SK-N-SH treated with all-trans-retinoic acid at 6 μM for 48 hours (cell line): ENCODE results near the gene MLYCD.
A peak's percentile ranks its signal among the peaks of the same experiment; 100 is the strongest.

Source experiments
- ATAC-seq: fragments of 200-7000 bp; cut with Tn5 transposase; 3 replicates; pipeline ENCODE4 v1.9.1; 2020; ENCODE audit warnings: mild to moderate bottlenecking, moderate library complexity
- ARNTL ChIP-seq: fragments of 450-650 bp; formaldehyde crosslinking; IDR thresholded peaks from 2 replicates; pipeline ENCODE4 v1.5.0; 2020; ENCODE audit warnings: low read depth, mild to moderate bottlenecking, moderate library complexity, borderline replicate concordance
- BACH2 ChIP-seq: fragments of 250-450 bp; sonication (Bioruptor Pico); IDR thresholded peaks from 2 replicates; pipeline ENCODE4 v1.9.0; 2021; ENCODE audit warnings: mild to moderate bottlenecking, borderline replicate concordance
- CSDC2 ChIP-seq: fragments of 250-450 bp; sonication (Bioruptor Pico); IDR thresholded peaks from 2 replicates; pipeline ENCODE4 v1.5.0; 2020; ENCODE audit warnings: mild to moderate bottlenecking, moderate library complexity
- ESRRG ChIP-seq: fragments of 250-450 bp; sonication (Bioruptor Pico); IDR thresholded peaks from 2 replicates; pipeline ENCODE4 v1.6.1; 2021; ENCODE audit warnings: mild to moderate bottlenecking
- GLIS3 ChIP-seq: fragments of 250-450 bp; sonication (Bioruptor Pico); IDR thresholded peaks from 2 replicates; pipeline ENCODE4 v1.5.0; 2020; ENCODE audit warnings: mild to moderate bottlenecking, moderate library complexity
- ISL1 ChIP-seq: fragments of 250-450 bp; sonication (Bioruptor Pico); IDR thresholded peaks from 2 replicates; pipeline ENCODE4 v2.1.2; 2022; ENCODE audit warnings: mild to moderate bottlenecking, moderate library complexity
- OSR1 ChIP-seq: fragments of 250-450 bp; sonication (Bioruptor Pico); IDR thresholded peaks from 2 replicates; pipeline ENCODE4 v1.8.0; 2022; ENCODE audit warnings: moderate library complexity, mild to moderate bottlenecking, inconsistent platforms
- PPARA ChIP-seq: fragments of 250-450 bp; sonication (Bioruptor Pico); IDR thresholded peaks from 2 replicates; pipeline ENCODE4 v1.5.0; 2020; ENCODE audit warnings: mild to moderate bottlenecking, borderline replicate concordance
- RARB ChIP-seq: fragments of 250-450 bp; sonication (Bioruptor Pico); IDR thresholded peaks from 2 replicates; pipeline ENCODE4 v1.8.0; 2021; ENCODE audit warnings: mild to moderate bottlenecking, moderate library complexity
- SNAI2 ChIP-seq: fragments of 250-450 bp; sonication (Bioruptor Pico); IDR thresholded peaks from 2 replicates; pipeline ENCODE4 v1.5.0; 2020; ENCODE audit warnings: mild to moderate bottlenecking, moderate library complexity
- TCF4 ChIP-seq: fragments of 250-450 bp; sonication (Bioruptor Pico); IDR thresholded peaks from 2 replicates; pipeline ENCODE4 v1.8.0; 2021; ENCODE audit warnings: mild to moderate bottlenecking, moderate library complexity, borderline replicate concordance
- TOX ChIP-seq: fragments of 250-450 bp; sonication (Bioruptor Pico); IDR thresholded peaks from 2 replicates; pipeline ENCODE4 v1.8.0; 2021; ENCODE audit warnings: mild to moderate bottlenecking, moderate library complexity, borderline replicate concordance
- ZC3H10 ChIP-seq: fragments of 250-450 bp; sonication (Bioruptor Pico); IDR thresholded peaks from 2 replicates; pipeline ENCODE4 v1.5.1; 2021; ENCODE audit warnings: mild to moderate bottlenecking, moderate library complexity
- ZFP3 ChIP-seq: fragments of 250-450 bp; sonication (Bioruptor Pico); IDR thresholded peaks from 2 replicates; pipeline ENCODE4 v1.5.0; 2020; ENCODE audit warnings: mild to moderate bottlenecking, moderate library complexity
- ZFP30 ChIP-seq: fragments of 450-650 bp; formaldehyde crosslinking; IDR thresholded peaks from 2 replicates; pipeline ENCODE4 v1.5.0; 2022; ENCODE audit warnings: mild to moderate bottlenecking, moderate library complexity
- ZNF565 ChIP-seq: fragments of 450-650 bp; formaldehyde crosslinking; conservative IDR thresholded peaks from 2 replicates; pipeline ENCODE4 v1.5.0; 2020; ENCODE audit warnings: low read depth, mild to moderate bottlenecking, moderate library complexity
- ZNF70 ChIP-seq: fragments of 450-650 bp; formaldehyde crosslinking; IDR thresholded peaks from 2 replicates; pipeline ENCODE4 v1.5.0; 2020; ENCODE audit warnings: mild to moderate bottlenecking, moderate library complexity
- ZNF8 ChIP-seq: fragments of 450-650 bp; formaldehyde crosslinking; IDR thresholded peaks from 2 replicates; pipeline ENCODE4 v1.5.0; 2020; ENCODE audit warnings: mild to moderate bottlenecking, moderate library complexity
- TF ChIP-seq, protein P1 (sequence below): fragments of 250-450 bp; sonication (Bioruptor Pico); IDR thresholded peaks from 2 replicates; pipeline ENCODE4 v1.5.0; 2020; ENCODE audit warnings: mild to moderate bottlenecking, moderate library complexity
- TF ChIP-seq, protein P2 (sequence below): fragments of 250-450 bp; sonication (Bioruptor Pico); IDR thresholded peaks from 2 replicates; pipeline ENCODE4 v1.8.0; 2020; ENCODE audit warnings: mild to moderate bottlenecking, moderate library complexity, borderline replicate concordance
- TF ChIP-seq, protein P3 (sequence below): fragments of 250-450 bp; sonication (Bioruptor Pico); IDR thresholded peaks from 2 replicates; pipeline ENCODE4 v1.5.1; 2020; ENCODE audit warnings: low read depth, mild to moderate bottlenecking, moderate library complexity
- TF ChIP-seq, protein P4 (sequence below): fragments of 250-450 bp; sonication (Bioruptor Pico); IDR thresholded peaks from 2 replicates; pipeline ENCODE4 v1.5.1; 2021; ENCODE audit warnings: mild to moderate bottlenecking, moderate library complexity
- TF ChIP-seq, protein P5 (sequence below): fragments of 250-450 bp; sonication (Bioruptor Pico); IDR thresholded peaks from 2 replicates; pipeline ENCODE4 v1.8.0; 2021; ENCODE audit warnings: low read depth, mild to moderate bottlenecking, moderate library complexity, borderline replicate concordance

Gene MLYCD

DNA sequence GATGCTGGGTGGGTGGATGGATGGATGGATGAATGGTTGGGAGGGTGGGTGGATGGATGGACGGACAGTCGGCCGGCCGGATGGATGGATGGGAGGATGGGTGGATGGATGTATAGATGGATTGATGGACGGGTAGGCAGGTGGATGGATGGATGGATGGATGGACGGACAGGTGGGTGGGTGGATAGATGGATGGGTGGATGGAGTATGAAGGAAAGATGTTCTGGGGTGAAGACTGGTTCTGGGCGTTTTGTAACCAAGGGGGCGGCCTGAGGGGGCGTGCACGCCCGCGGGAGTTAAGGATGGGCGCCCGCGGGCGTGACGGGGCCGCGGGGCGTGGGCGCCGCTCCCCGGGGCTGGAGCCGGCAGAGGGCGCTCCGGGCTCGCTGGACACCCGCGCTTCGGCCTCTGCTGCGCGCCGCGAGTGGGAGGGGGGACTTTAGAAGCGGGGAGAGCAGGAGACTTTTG lies 69.0 kb downstream of the MLYCD start, which contains the start of gene NECAB2:
Gene NECAB2, plus strand, starts transcription at position 407 of the 468 bp plus-strand sequence. CDS start 405 bp downstream, outside the sequence.
- ATAC-seq, result peak; percentile 72
- TF ChIP-seq ZFP3 (CRISPR knock-in tag), result no peak
- no peak for TF ChIP-seq ARNTL (CRISPR knock-in tag)
- TF ChIP-seq CSDC2, result no peak
- TF ChIP-seq BACH2 (CRISPR knock-in tag), result no peak
- TF ChIP-seq ZNF8, result no peak
- TF ChIP-seq PPARA (CRISPR knock-in tag), result no peak
- TF ChIP-seq, protein P1, sequence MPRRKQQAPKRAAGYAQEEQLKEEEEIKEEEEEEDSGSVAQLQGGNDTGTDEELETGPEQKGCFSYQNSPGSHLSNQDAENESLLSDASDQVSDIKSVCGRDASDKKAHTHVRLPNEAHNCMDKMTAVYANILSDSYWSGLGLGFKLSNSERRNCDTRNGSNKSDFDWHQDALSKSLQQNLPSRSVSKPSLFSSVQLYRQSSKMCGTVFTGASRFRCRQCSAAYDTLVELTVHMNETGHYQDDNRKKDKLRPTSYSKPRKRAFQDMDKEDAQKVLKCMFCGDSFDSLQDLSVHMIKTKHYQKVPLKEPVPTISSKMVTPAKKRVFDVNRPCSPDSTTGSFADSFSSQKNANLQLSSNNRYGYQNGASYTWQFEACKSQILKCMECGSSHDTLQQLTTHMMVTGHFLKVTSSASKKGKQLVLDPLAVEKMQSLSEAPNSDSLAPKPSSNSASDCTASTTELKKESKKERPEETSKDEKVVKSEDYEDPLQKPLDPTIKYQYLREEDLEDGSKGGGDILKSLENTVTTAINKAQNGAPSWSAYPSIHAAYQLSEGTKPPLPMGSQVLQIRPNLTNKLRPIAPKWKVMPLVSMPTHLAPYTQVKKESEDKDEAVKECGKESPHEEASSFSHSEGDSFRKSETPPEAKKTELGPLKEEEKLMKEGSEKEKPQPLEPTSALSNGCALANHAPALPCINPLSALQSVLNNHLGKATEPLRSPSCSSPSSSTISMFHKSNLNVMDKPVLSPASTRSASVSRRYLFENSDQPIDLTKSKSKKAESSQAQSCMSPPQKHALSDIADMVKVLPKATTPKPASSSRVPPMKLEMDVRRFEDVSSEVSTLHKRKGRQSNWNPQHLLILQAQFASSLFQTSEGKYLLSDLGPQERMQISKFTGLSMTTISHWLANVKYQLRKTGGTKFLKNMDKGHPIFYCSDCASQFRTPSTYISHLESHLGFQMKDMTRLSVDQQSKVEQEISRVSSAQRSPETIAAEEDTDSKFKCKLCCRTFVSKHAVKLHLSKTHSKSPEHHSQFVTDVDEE (CRISPR knock-in tag), result no peak
- no peak for TF ChIP-seq ESRRG
- TF ChIP-seq ZNF70, result no peak
- TF ChIP-seq GLIS3 (CRISPR knock-in tag), result no peak
- TF ChIP-seq OSR1 (CRISPR knock-in tag), result no peak
- no peak for TF ChIP-seq ZFP30 (CRISPR knock-in tag)
- TF ChIP-seq TCF4, result no peak
- no peak for TF ChIP-seq ZNF565 (CRISPR knock-in tag)
- TF ChIP-seq, protein P2, sequence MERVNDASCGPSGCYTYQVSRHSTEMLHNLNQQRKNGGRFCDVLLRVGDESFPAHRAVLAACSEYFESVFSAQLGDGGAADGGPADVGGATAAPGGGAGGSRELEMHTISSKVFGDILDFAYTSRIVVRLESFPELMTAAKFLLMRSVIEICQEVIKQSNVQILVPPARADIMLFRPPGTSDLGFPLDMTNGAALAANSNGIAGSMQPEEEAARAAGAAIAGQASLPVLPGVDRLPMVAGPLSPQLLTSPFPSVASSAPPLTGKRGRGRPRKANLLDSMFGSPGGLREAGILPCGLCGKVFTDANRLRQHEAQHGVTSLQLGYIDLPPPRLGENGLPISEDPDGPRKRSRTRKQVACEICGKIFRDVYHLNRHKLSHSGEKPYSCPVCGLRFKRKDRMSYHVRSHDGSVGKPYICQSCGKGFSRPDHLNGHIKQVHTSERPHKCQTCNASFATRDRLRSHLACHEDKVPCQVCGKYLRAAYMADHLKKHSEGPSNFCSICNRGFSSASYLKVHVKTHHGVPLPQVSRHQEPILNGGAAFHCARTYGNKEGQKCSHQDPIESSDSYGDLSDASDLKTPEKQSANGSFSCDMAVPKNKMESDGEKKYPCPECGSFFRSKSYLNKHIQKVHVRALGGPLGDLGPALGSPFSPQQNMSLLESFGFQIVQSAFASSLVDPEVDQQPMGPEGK (CRISPR knock-in tag), result no peak
- TF ChIP-seq, protein P3, sequence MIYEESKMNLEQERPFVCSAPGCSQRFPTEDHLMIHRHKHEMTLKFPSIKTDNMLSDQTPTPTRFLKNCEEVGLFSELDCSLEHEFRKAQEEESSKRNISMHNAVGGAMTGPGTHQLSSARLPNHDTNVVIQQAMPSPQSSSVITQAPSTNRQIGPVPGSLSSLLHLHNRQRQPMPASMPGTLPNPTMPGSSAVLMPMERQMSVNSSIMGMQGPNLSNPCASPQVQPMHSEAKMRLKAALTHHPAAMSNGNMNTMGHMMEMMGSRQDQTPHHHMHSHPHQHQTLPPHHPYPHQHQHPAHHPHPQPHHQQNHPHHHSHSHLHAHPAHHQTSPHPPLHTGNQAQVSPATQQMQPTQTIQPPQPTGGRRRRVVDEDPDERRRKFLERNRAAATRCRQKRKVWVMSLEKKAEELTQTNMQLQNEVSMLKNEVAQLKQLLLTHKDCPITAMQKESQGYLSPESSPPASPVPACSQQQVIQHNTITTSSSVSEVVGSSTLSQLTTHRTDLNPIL (CRISPR knock-in tag), result no peak
- TF ChIP-seq, protein P4, sequence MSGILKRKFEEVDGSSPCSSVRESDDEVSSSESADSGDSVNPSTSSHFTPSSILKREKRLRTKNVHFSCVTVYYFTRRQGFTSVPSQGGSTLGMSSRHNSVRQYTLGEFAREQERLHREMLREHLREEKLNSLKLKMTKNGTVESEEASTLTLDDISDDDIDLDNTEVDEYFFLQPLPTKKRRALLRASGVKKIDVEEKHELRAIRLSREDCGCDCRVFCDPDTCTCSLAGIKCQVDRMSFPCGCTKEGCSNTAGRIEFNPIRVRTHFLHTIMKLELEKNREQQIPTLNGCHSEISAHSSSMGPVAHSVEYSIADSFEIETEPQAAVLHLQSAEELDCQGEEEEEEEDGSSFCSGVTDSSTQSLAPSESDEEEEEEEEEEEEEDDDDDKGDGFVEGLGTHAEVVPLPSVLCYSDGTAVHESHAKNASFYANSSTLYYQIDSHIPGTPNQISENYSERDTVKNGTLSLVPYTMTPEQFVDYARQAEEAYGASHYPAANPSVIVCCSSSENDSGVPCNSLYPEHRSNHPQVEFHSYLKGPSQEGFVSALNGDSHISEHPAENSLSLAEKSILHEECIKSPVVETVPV, result no peak

DNA sequence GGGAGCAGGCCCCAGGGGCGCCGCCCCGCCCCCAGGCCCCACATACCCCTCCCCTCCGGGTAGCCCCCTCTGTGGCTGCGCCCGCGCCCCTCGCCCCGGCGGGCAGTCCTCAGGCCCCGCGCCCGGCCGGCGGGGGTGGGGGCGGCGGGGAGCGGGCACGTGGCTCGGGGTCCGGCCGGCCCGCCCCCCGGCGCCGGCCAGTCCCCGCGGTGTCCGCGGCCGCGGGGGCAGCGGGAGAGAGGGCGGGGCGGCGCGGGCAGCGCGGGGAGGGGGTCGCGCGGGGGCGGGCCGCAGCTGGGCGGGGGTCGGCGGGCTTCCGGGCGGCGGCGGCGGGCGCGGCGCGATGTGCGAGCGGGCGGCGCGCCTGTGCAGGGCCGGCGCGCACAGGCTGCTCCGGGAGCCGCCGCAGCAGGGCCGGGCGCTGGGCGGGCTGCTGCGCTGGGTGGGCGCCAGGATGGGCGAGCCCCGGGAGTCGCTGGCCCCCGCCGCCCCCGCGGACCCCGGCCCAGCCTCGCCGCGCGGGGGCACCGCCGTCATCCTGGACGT lies 69.5 kb downstream of the MLYCD start:
- ATAC-seq, result no peak
- TF ChIP-seq, protein P5, sequence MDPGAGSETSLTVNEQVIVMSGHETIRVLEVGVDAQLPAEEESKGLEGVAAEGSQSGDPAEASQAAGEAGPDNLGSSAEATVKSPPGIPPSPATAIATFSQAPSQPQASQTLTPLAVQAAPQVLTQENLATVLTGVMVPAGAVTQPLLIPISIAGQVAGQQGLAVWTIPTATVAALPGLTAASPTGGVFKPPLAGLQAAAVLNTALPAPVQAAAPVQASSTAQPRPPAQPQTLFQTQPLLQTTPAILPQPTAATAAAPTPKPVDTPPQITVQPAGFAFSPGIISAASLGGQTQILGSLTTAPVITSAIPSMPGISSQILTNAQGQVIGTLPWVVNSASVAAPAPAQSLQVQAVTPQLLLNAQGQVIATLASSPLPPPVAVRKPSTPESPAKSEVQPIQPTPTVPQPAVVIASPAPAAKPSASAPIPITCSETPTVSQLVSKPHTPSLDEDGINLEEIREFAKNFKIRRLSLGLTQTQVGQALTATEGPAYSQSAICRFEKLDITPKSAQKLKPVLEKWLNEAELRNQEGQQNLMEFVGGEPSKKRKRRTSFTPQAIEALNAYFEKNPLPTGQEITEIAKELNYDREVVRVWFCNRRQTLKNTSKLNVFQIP (CRISPR knock-in tag), result no peak
- TF ChIP-seq TOX (CRISPR knock-in tag) (no peak), ZNF8 (no peak), ZFP3 (CRISPR knock-in tag) (no peak)

GRCh38 chr16:83968891-83969649 lies 70.2 kb downstream of the MLYCD start:
- no peak for ATAC-seq

More at GRCh38 chr16:83968891-83969649, 70.2 kb downstream of the MLYCD start:
- TF ChIP-seq ESRRG, result no peak
- TF ChIP-seq ZNF8, result no peak
- TF ChIP-seq ISL1 (CRISPR knock-in tag), result no peak
- no peak for TF ChIP-seq ZNF565 (CRISPR knock-in tag)
- TF ChIP-seq SNAI2, result no peak
- TF ChIP-seq ZNF70, result no peak
- no peak for TF ChIP-seq ZC3H10 (CRISPR knock-in tag)
- TF ChIP-seq ZFP30 (CRISPR knock-in tag), result no peak
- no peak for TF ChIP-seq RARB (CRISPR knock-in tag)
- no peak for TF ChIP-seq TCF4
- no peak for TF ChIP-seq GLIS3 (CRISPR knock-in tag)
- TF ChIP-seq, protein P2 (CRISPR knock-in tag), result no peak
- no peak for TF ChIP-seq ARNTL (CRISPR knock-in tag)
- no peak for TF ChIP-seq OSR1 (CRISPR knock-in tag)
